NT2/D1 (cell line): ENCODE data around the gene PACS1.

Experiments used
- DNase-seq: peaks from one replicate; pipeline ENCODE4 v3.0.0-alpha.2; 2011; ENCODE audit warnings: low read depth, low spot score
- H3K27me3 ChIP-seq: 2 replicates; pipeline ENCODE4 v1.6.0; 2011; ENCODE audit warnings: mild to moderate bottlenecking; ENCODE audit not compliant: insufficient read length, insufficient read depth
- H3K36me3 ChIP-seq: 2 replicates; pipeline ENCODE4 v1.6.1; 2011; ENCODE audit warnings: mild to moderate bottlenecking, low read length, mixed read lengths; ENCODE audit not compliant: insufficient read depth, insufficient read length
- H3K4me1 ChIP-seq: 2 replicates; pipeline ENCODE4 v1.5.1; 2011; ENCODE audit not compliant: insufficient read depth, insufficient read length
- H3K4me3 ChIP-seq: 2 replicates; pipeline ENCODE4 v1.5.1; 2011; ENCODE audit warnings: low read depth; ENCODE audit not compliant: insufficient read length
- H3K9ac ChIP-seq: 2 replicates; pipeline ENCODE4 v1.6.0; 2011; ENCODE audit warnings: low read depth; ENCODE audit not compliant: insufficient read length
- H3K9me3 ChIP-seq: 2 replicates; pipeline ENCODE4 v1.5.1; 2011; ENCODE audit warnings: mild to moderate bottlenecking, low read length; ENCODE audit not compliant: insufficient read depth
- SUZ12 ChIP-seq: IDR thresholded peaks from 2 replicates; pipeline ENCODE4 v1.6.1; 2011; ENCODE audit not compliant: insufficient read length, insufficient read depth; ENCODE audit errors: extremely low read depth
- YY1 ChIP-seq: IDR thresholded peaks from 2 replicates; pipeline ENCODE4 v1.6.1; 2011; ENCODE audit not compliant: insufficient read length, insufficient read depth
- ZNF274 ChIP-seq: IDR thresholded peaks from 2 replicates; pipeline ENCODE4 v1.6.1; 2011; ENCODE audit warnings: mild to moderate bottlenecking, low read depth, low read length

Gene PACS1

GRCh38 chr11:66139817-66140404 lies 69.8 kb downstream of the PACS1 start:
- TF ChIP-seq ZNF274: no peak
- no peak for TF ChIP-seq SUZ12
- no peaks in the 10 kb centered on the region for H3K36me3 ChIP-seq
- H3K4me1 ChIP-seq: no peaks in the 10 kb centered on the region
- no peaks in the 10 kb centered on the region for H3K27me3 ChIP-seq
- no peak for DNase-seq
- no peak overlapping the region for H3K4me3 ChIP-seq
- H3K9me3 ChIP-seq: no peaks in the 10 kb centered on the region
- no peak overlapping the region for H3K9ac ChIP-seq

GRCh38 chr11:66142370-66143263 lies 72.5 kb downstream of the PACS1 start:
- no peak for TF ChIP-seq SUZ12
- TF ChIP-seq YY1: no peak
- no peak for TF ChIP-seq ZNF274
- no peak for DNase-seq

GRCh38 chr11:66143264-66143566 lies 73.1 kb downstream of the PACS1 start:
- H3K4me1 ChIP-seq: no peaks in the 10 kb centered on the region
- DNase-seq: no peak

More at GRCh38 chr11:66142370-66143263, 72.5 kb downstream of the PACS1 start:
- H3K9me3 ChIP-seq: 0 out of 2 replicates have a peak, but pooled peaks cover 5% of the 10 kb centered on the region
- H3K4me1 ChIP-seq: no peaks in the 10 kb centered on the region
- no peaks in the 10 kb centered on the region for H3K36me3 ChIP-seq
- H3K9ac ChIP-seq: no peak overlapping the region
- H3K27me3 ChIP-seq: no peaks in the 10 kb centered on the region
- no peak overlapping the region for H3K4me3 ChIP-seq

GRCh38 chr11:66143996-66144678 lies 74.1 kb downstream of the PACS1 start:
- Histone ChIP-seq H3K4me3 (no peak overlapping the region), H3K4me1 (no peaks in the 10 kb centered on the region), H3K9ac (no peak overlapping the region), H3K9me3 (0 out of 2 replicates have a peak, but pooled peaks cover 5% of the 10 kb centered on the region), H3K27me3 (no peaks in the 10 kb centered on the region), H3K36me3 (no peaks in the 10 kb centered on the region)
- TF ChIP-seq YY1: no peak
- no peak for TF ChIP-seq SUZ12
- no peak for TF ChIP-seq ZNF274
- no peak for DNase-seq

More at GRCh38 chr11:66143264-66143566, 73.1 kb downstream of the PACS1 start:
- Histone ChIP-seq H3K9me3 (0 out of 2 replicates have a peak, but pooled peaks cover 5% of the 10 kb centered on the region), H3K9ac (no peak overlapping the region), H3K36me3 (no peaks in the 10 kb centered on the region), H3K27me3 (no peaks in the 10 kb centered on the region), H3K4me3 (no peak overlapping the region)
- TF ChIP-seq SUZ12 (no peak), ZNF274 (no peak), YY1 (no peak)

- no peak overlapping the region for H3K4me3 ChIP-seq
- TF ChIP-seq ZNF274 (no peak), SUZ12 (no peak), YY1 (no peak)
Measured at GRCh38 chr11:66146074-66146473, 76.0 kb downstream of the PACS1 start.

GRCh38 chr11:66146940-66147339 lies 76.9 kb downstream of the PACS1 start:
- DNase-seq: no peak
- H3K9me3 ChIP-seq: 0 out of 2 replicates have a peak, but pooled peaks cover 5% of the 10 kb centered on the region
- H3K36me3 ChIP-seq: no peaks in the 10 kb centered on the region
- no peak overlapping the region for H3K4me3 ChIP-seq
- no peaks in the 10 kb centered on the region for H3K27me3 ChIP-seq
- TF ChIP-seq ZNF274 (no peak), SUZ12 (no peak), YY1 (no peak)
- no peaks in the 10 kb centered on the region for H3K4me1 ChIP-seq
- no peak overlapping the region for H3K9ac ChIP-seq

More at GRCh38 chr11:66146074-66146473, 76.0 kb downstream of the PACS1 start:
- no peak for DNase-seq
- no peaks in the 10 kb centered on the region for H3K27me3 ChIP-seq
- H3K36me3 ChIP-seq: no peaks in the 10 kb centered on the region
- no peaks in the 10 kb centered on the region for H3K4me1 ChIP-seq
- 0 out of 2 replicates have a peak, but pooled peaks cover 5% of the 10 kb centered on the region for H3K9me3 ChIP-seq
- H3K9ac ChIP-seq: no peak overlapping the region
